Esophagus squamous epithelium (tissue), 5 donors: ENCODE data around the gene KLHL40. TPM values are rescaled to one million over a fixed set of nuclear protein-coding genes. Genes with fewer than 3 reads are reported as not detected.

Source experiments
- DNase-seq: peaks from one replicate; lab custom pipeline; 2025; lab: John Stamatoyannopoulos, UW
- H3K27ac ChIP-seq, 4 donors: fragments of 200-600 bp; sonication (generic); one replicate each; pipeline ENCODE4 v1.5.1; 2016 to 2019; ENCODE audit warnings: mild to moderate bottlenecking in 1 of 4
- H3K27me3 ChIP-seq, 4 donors: fragments of 200-600 bp; sonication (generic); 1 replicate in 3 of 4; 2 replicates in 1 of 4; pipeline versions ENCODE4 v1.5.1 to v1.6.0; 2017 to 2021; ENCODE audit warnings: antibody characterized with exemption in 1 of 4
- H3K36me3 ChIP-seq, 3 donors: fragments of 200-600 bp; sonication (generic); one replicate each; pipeline ENCODE4 v1.5.1; 2016 to 2019
- H3K4me1 ChIP-seq, 3 donors: fragments of 200-600 bp; sonication (generic); one replicate each; pipeline ENCODE4 v1.5.1; 2017 to 2019
- H3K4me3 ChIP-seq, 4 donors: fragments of 200-600 bp; sonication (generic); 1 replicate in 3 of 4; 2 replicates in 1 of 4; pipeline ENCODE4 v1.5.1; 2016 to 2019; ENCODE audit warnings: mild to moderate bottlenecking in 2 of 4, moderate library complexity in 1 of 4
- H3K9me3 ChIP-seq, 3 donors: fragments of 200-600 bp; sonication (generic); one replicate each; pipeline ENCODE4 v1.5.1; 2016 to 2019
- POLR2A ChIP-seq, 4 donors: fragments of 450-650 bp; IDR thresholded peaks; one replicate each; pipeline ENCODE4 v1.6.1; 2017; ENCODE audit warnings: antibody characterized with exemption in 4 of 4, mild to moderate bottlenecking in 4 of 4, moderate library complexity in 3 of 4
- WGBS, 2 donors: methylation state at CpG; one replicate each; pipeline ENCODE4 v1.1.5; 2018; 5-methylcytosine and 5-hydroxymethylcytosine counted together
- intact Hi-C: fragments of 100-400 bp; cut with DNase I; formaldehyde crosslinking; loops from one replicate; pipeline ENCODE4 v1.15.0; 2022
- total RNA-seq, 4 donors: library from RNA; depleted of rRNA; stranded (reverse); fragments of >200 nt; gene quantifications; one replicate each; pipeline ENCODE4 v1.1.0, GENCODE V29; 2016
- TF ChIP-seq, protein P1 (sequence below), 6 experiments: fragments of 450-650 bp in 4 of 6; fragments of 200-600 bp in 2 of 6; sonication (generic) in 2 of 6; IDR thresholded peaks; one replicate each; pipeline ENCODE4 v1.5.1; 2016 to 2019; ENCODE audit warnings: antibody characterized with exemption in 6 of 6, mild to moderate bottlenecking in 4 of 6, moderate library complexity in 4 of 6
- donor health status: DM: yes; HTN: yes; CAD: no.

The KLHL40 gene
- total RNA-seq, 4 donors from 2014 or later = not detected

DNA sequence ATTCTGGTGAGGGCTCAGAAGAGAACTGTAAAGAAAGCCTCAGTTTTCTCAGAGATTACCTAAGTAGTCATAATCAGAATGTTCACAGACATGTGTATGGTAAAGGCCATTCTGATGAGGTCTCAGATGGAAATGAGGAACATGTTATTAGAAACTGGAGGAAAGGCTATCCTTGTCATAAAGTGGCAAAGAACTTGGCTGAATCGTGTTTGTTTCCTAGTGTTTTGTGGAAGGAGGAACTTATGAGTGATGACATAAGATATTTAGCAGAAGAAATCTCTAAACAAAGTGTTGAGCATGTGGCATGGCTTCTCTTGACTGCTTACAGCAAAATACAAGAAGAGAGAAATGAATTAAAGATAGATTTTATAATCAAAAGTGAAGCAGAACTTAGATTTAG is 12.8 kb upstream of the KLHL40 start:
- H3K27ac ChIP-seq = no peak overlapping the region
- WGBS, 2 donors = 56 to 68% methylated on average over 1 of the region's 1 CpG
- H3K4me3 ChIP-seq = no peak overlapping the region
- TF ChIP-seq, protein P1, sequence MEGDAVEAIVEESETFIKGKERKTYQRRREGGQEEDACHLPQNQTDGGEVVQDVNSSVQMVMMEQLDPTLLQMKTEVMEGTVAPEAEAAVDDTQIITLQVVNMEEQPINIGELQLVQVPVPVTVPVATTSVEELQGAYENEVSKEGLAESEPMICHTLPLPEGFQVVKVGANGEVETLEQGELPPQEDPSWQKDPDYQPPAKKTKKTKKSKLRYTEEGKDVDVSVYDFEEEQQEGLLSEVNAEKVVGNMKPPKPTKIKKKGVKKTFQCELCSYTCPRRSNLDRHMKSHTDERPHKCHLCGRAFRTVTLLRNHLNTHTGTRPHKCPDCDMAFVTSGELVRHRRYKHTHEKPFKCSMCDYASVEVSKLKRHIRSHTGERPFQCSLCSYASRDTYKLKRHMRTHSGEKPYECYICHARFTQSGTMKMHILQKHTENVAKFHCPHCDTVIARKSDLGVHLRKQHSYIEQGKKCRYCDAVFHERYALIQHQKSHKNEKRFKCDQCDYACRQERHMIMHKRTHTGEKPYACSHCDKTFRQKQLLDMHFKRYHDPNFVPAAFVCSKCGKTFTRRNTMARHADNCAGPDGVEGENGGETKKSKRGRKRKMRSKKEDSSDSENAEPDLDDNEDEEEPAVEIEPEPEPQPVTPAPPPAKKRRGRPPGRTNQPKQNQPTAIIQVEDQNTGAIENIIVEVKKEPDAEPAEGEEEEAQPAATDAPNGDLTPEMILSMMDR (IDR thresholded peaks at IDR 0.05) = no peak
- TF ChIP-seq POLR2A (IDR thresholded peaks at IDR 0.05) = no peak
- H3K36me3 ChIP-seq = no peaks in the 10 kb centered on the region
- peaks cover 0 to 21% (median 0%) of the 10 kb centered on the region in 3 donors for H3K4me1 ChIP-seq
- intact Hi-C loops = no loop called here
- peaks cover 0 to 4% (median 0%) of the 10 kb centered on the region in 3 donors for H3K9me3 ChIP-seq
- H3K27me3 ChIP-seq = peaks cover 0 to 3% (median 0%) of the 10 kb centered on the region in 4 donors
- no peak for DNase-seq

DNA sequence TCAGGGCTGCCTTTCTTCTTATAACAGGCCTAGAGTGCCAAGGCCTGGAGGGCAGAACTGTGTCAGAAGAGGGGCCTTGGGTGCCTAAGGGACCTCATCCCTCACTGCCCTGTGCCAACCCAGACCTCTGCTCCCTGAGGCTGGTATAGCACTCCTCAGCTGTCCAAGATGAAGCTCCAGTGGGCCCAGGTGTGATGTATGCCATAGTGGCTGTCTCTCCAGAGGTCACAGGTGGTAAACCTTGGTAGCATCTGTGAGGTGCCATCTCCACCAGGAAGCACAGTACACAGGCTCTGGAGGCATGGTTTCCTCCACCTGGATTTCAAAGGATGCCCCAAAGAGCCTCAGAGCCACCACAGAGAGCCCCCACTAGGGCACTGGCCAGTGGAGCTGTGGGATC is 12.3 kb upstream of the KLHL40 start:
- DNase-seq = no peak
- no peaks in the 10 kb centered on the region for H3K36me3 ChIP-seq

DNA sequence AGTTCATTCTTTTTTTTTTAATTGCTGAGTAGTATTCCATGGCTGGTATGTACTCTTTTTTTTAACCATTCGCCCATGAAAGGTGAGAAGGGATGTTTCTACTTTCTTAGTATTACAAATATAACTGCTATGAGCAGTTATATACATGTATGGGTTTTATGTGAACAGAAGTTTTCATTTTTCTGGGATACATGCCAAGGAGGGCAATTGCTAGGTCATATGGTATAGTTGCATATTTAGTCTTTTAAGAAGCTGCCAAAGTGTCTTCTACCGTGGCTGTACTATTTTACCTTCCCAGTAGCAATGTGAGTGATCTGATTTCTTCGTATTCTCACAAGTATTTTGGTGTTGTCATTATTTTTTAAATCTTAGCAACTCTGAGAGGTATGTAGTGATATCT is 11.2 kb upstream of the KLHL40 start:
- Histone ChIP-seq H3K27ac (no peak overlapping the region), H3K27me3 (no peaks in the 10 kb centered on the region), H3K4me3 (no peak overlapping the region), H3K36me3 (no peaks in the 10 kb centered on the region), H3K9me3 (peaks cover 0 to 4% (median 0%) of the 10 kb centered on the region in 3 donors), H3K4me1 (peaks cover 0 to 12% (median 0%) of the 10 kb centered on the region in 3 donors)
- no peak for TF ChIP-seq POLR2A (IDR thresholded peaks at IDR 0.05)
- TF ChIP-seq, protein P1 (IDR thresholded peaks at IDR 0.05) = no peak
- no peak for DNase-seq
- intact Hi-C loops = no loop called here
- 41 to 55% methylated on average over 3 of the region's 3 CpGs for WGBS, 2 donors

More for the DNA sequence above, 12.3 kb upstream of the KLHL40 start:
- H3K9me3 ChIP-seq = peaks cover 0 to 4% (median 0%) of the 10 kb centered on the region in 3 donors
- H3K4me1 ChIP-seq = peaks cover 0 to 16% (median 0%) of the 10 kb centered on the region in 3 donors
- TF ChIP-seq POLR2A (IDR thresholded peaks at IDR 0.05) = no peak
- TF ChIP-seq, protein P1 (IDR thresholded peaks at IDR 0.05) = no peak
- H3K27me3 ChIP-seq = peaks cover 0 to 3% (median 0%) of the 10 kb centered on the region in 4 donors
- no peak overlapping the region for H3K4me3 ChIP-seq
- intact Hi-C loops = no loop called here
- H3K27ac ChIP-seq = no peak overlapping the region

DNA sequence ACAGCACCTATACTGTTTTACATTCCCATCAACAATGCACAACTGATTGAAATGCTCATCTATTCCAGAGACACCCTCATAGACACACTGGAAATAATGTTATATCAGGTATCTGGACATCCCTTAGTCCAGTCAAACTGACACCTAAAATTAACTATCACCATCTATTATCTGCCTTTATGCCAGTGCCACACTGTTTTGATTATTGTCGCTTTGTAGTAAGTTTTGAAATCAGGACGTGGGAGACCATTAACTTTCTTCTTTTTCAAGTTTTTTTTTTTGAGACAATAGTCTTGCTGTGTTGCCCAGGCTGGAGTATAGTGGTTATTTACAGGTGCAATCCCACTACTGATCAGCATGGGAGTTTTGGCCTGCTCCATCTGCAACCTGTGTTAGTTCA is 9.4 kb upstream of the KLHL40 start:
- intact Hi-C loops = no loop called here
- no peak overlapping the region for H3K27ac ChIP-seq
- WGBS, 2 donors = 85 to 92% methylated on average over 2 of the region's 2 CpGs

DNA sequence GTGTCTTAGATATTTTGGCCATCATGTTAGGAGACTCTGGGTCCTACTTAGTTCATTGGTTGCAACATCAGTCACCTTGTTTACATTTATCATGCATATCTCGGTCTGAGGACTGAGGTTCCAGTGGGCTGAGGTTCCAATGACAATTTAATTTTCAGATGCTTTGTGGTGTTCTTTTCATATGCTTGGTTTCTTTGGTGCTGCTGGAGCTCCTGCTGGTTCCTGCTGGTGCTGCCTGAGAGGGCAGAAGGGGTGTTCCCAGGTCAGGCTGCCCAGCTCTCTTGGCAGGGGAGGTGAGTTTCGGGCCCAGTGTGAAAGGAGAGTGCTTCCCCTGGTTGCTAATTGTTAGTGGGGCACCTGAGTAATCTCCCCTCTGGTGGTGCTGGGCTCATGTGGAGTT is 6.9 kb upstream of the KLHL40 start:
- Histone ChIP-seq H3K27me3 (no peaks in the 10 kb centered on the region), H3K9me3 (peaks cover 0 to 4% (median 0%) of the 10 kb centered on the region in 3 donors), H3K4me1 (peaks cover 4 to 5% (median 5%) of the 10 kb centered on the region in 3 donors), H3K4me3 (no peak overlapping the region), H3K36me3 (no peaks in the 10 kb centered on the region), H3K27ac (no peak overlapping the region)
- 67 to 73% methylated on average over 1 to 2 of the region's 2 CpGs for WGBS, 2 donors
- intact Hi-C loops = no loop called here
- no peak for TF ChIP-seq POLR2A (IDR thresholded peaks at IDR 0.05)
- TF ChIP-seq, protein P1 (IDR thresholded peaks at IDR 0.05) = no peak
- DNase-seq = no peak

More for the DNA sequence above, 9.4 kb upstream of the KLHL40 start:
- no peaks in the 10 kb centered on the region for H3K27me3 ChIP-seq
- TF ChIP-seq, protein P1 (IDR thresholded peaks at IDR 0.05) = no peak
- TF ChIP-seq POLR2A (IDR thresholded peaks at IDR 0.05) = no peak
- no peaks in the 10 kb centered on the region for H3K4me1 ChIP-seq
- no peaks in the 10 kb centered on the region for H3K36me3 ChIP-seq
- H3K4me3 ChIP-seq = no peak overlapping the region
- DNase-seq = no peak
- H3K9me3 ChIP-seq = peaks cover 0 to 4% (median 0%) of the 10 kb centered on the region in 3 donors
